ENCODE measurements around the gene CCNL2.

DNA sequence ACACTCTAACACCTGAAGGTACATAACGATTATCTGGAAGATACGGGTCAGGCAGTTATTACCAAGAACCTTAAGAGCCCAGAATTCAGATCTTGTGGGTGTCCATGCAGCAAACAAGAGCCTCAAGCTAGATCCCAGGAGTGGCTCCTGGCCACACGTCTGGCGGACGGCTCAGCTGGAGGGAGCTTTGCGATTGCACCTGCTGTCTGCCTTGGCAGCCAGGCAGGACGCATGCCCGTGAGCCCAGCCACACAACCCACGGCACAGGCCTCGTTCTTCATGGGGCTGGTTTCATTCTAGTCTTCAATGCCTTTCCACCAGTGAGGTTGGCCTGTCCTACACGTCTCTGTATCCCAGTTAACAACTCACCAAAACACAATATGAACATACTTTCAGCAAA, 5.7 kb downstream of the CCNL2 start:
- TF ChIP-seq, protein P1, sequence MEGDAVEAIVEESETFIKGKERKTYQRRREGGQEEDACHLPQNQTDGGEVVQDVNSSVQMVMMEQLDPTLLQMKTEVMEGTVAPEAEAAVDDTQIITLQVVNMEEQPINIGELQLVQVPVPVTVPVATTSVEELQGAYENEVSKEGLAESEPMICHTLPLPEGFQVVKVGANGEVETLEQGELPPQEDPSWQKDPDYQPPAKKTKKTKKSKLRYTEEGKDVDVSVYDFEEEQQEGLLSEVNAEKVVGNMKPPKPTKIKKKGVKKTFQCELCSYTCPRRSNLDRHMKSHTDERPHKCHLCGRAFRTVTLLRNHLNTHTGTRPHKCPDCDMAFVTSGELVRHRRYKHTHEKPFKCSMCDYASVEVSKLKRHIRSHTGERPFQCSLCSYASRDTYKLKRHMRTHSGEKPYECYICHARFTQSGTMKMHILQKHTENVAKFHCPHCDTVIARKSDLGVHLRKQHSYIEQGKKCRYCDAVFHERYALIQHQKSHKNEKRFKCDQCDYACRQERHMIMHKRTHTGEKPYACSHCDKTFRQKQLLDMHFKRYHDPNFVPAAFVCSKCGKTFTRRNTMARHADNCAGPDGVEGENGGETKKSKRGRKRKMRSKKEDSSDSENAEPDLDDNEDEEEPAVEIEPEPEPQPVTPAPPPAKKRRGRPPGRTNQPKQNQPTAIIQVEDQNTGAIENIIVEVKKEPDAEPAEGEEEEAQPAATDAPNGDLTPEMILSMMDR (IDR thresholded peaks at IDR 0.05), result no peak
- TF ChIP-seq EZH2 (IDR thresholded peaks at IDR 0.05; ENCODE audit: borderline replicate concordance, insufficient read depth, low read depth, low read length, poor library complexity, severe bottlenecking), result no peak
